K562 (cell line): ENCODE measurements around the gene KCNK3. TPM values are rescaled to one million over a fixed set of nuclear protein-coding genes. Genes with fewer than 3 reads are reported as not detected.
"Not testable (repeated sequence)": the region's sequence is repeated elsewhere in the genome, so short reads cannot be mapped to it uniquely, and the experiment has no call there.

Experiments used
- ATF7 ChIP-seq: fragments of 450-650 bp; IDR thresholded peaks from 2 replicates; pipeline ENCODE4 v1.7.1; 2014; ENCODE audit warnings: mild to moderate bottlenecking, moderate library complexity
- EP300 ChIP-seq: IDR thresholded peaks from 2 replicates; pipeline ENCODE4 v1.6.1; 2012; ENCODE audit warnings: low read length, improper control_type of control experiment
- ERF ChIP-seq: fragments of 450-650 bp; formaldehyde crosslinking; IDR thresholded peaks from 2 replicates; pipeline ENCODE4 v1.4.0; 2020; ENCODE audit warnings: mild to moderate bottlenecking, mixed read lengths
- GTF2E2 ChIP-seq: fragments of 200-800 bp; sonication (Bioruptor generic); IDR thresholded peaks from 2 replicates; pipeline ENCODE4 v1.6.1; 2016; ENCODE audit warnings: missing genetic modification characterization, missing compliant biosample characterization
- HIVEP1 ChIP-seq: fragments of 250-450 bp; sonication (Bioruptor Pico); IDR thresholded peaks from 2 replicates; pipeline ENCODE4 v1.4.0; 2020; ENCODE audit warnings: mild to moderate bottlenecking
- MEF2D ChIP-seq: conservative IDR thresholded peaks from 2 replicates; pipeline ENCODE4 v1.6.1; 2016; ENCODE audit warnings: low read depth, missing genetic modification characterization, missing compliant biosample characterization
- MYC ChIP-seq, 2 experiments: fragments of 250-450 bp in 1 of 2; sonication (Bioruptor Pico) in 1 of 2; IDR thresholded peaks; 2 replicates each; pipeline versions ENCODE4 v1.5.1 to v1.6.1; 2012 to 2021; ENCODE audit warnings: low read depth in 2 of 2, borderline replicate concordance in 1 of 2, improper control_type of control experiment in 1 of 2, low read length in 1 of 2, mild to moderate bottlenecking in 1 of 2, moderate library complexity in 1 of 2
- NRF1 ChIP-seq, 2 experiments: fragments of 450-650 bp; IDR thresholded peaks in 1 of 2; conservative IDR thresholded peaks in 1 of 2; 2 replicates each; pipeline ENCODE4 v1.6.1; 2014; ENCODE audit warnings: mild to moderate bottlenecking in 2 of 2
- TAL1 ChIP-seq: fragments of 450-650 bp; IDR thresholded peaks from 2 replicates; pipeline ENCODE4 v1.6.1; 2016; ENCODE audit warnings: mild to moderate bottlenecking
- TEAD2 ChIP-seq: fragments of 450-650 bp; IDR thresholded peaks from 2 replicates; pipeline ENCODE4 v1.6.1; 2016; ENCODE audit warnings: missing genetic modification characterization, control low read depth, missing compliant biosample characterization
- ZKSCAN8 ChIP-seq: fragments of 200-800 bp; sonication (Bioruptor generic); IDR thresholded peaks from 2 replicates; pipeline ENCODE4 v1.6.1; 2016; ENCODE audit warnings: missing genetic modification characterization, missing compliant biosample characterization
- ZNF175 ChIP-seq: fragments of 200-800 bp; sonication (Bioruptor generic); IDR thresholded peaks from 2 replicates; pipeline ENCODE4 v1.6.1; 2016; ENCODE audit warnings: low read depth, mild to moderate bottlenecking, missing genetic modification characterization, missing compliant biosample characterization
- ZNF644 ChIP-seq: fragments of 200-800 bp; sonication (Bioruptor generic); IDR thresholded peaks from 2 replicates; pipeline ENCODE4 v1.6.1; 2016; ENCODE audit warnings: low read depth, missing genetic modification characterization, missing compliant biosample characterization
- ZNF668 ChIP-seq: fragments of 250-450 bp; sonication (Bioruptor Pico); IDR thresholded peaks from 2 replicates; pipeline ENCODE4 v1.8.0; 2022; ENCODE audit warnings: mild to moderate bottlenecking, inconsistent platforms
- ZNF717 ChIP-seq: fragments of 250-450 bp; sonication (Bioruptor Pico); IDR thresholded peaks from 2 replicates; pipeline ENCODE4 v1.5.0; 2021
- ZNF75A ChIP-seq: fragments of 450-650 bp; formaldehyde crosslinking; IDR thresholded peaks from 2 replicates; pipeline ENCODE4 v1.4.0; 2020; ENCODE audit warnings: mild to moderate bottlenecking
- polyA plus RNA-seq, 8 experiments: library from polyadenylated mRNA; depleted of rRNA in 4 of 8; stranded (reverse) in 5 of 8; unstranded in 3 of 8; fragments of >200 nt; fragmentation: Nextera tagmentation in 2 of 8; fragmentation: Illumina TruSeq in 1 of 8; extraction: Ambion mirVana in 2 of 8; extraction: Trizol in 1 of 8; gene quantifications; 2 replicates each; pipeline versions ENCODE4 v1.2.1 to v1.2.3, GENCODE V29; 2011 to 2014; ENCODE audit warnings: inconsistent platforms in 1 of 8, missing spikeins in 1 of 8
- total RNA-seq, 7 experiments: library from RNA; depleted of rRNA in 6 of 7; stranded (reverse); fragments of >200 nt in 6 of 7; fragmentation: Illumina TruSeq in 2 of 7; extraction: Trizol in 2 of 7; gene quantifications; 2 replicates each; pipeline versions ENCODE4 v1.2.1 to v1.2.3, GENCODE V29; 2011 to 2021; ENCODE audit warnings: low replicate concordance in 1 of 7
- TF ChIP-seq, protein P1 (sequence below): fragments of 450-650 bp; IDR thresholded peaks from 2 replicates; pipeline ENCODE4 v1.6.1; 2017; ENCODE audit warnings: antibody characterized with exemption, mild to moderate bottlenecking
- TF ChIP-seq, protein P2 (sequence below): fragments of 450-650 bp; formaldehyde crosslinking; IDR thresholded peaks from 2 replicates; pipeline ENCODE4 v1.4.0; 2020; ENCODE audit warnings: mild to moderate bottlenecking, moderate library complexity
- TF ChIP-seq, protein P3 (sequence below): fragments of 250-450 bp; sonication (Bioruptor Pico); IDR thresholded peaks from 2 replicates; pipeline ENCODE4 v1.8.0; 2021; ENCODE audit warnings: moderate library complexity, mild to moderate bottlenecking, inconsistent platforms

KCNK3 gene
- total and polyA plus RNA-seq, 9 of the 15 experiments (the other 6 are each of a cell fraction or from before 2014, with no cell fraction given), result 0.01 to 0.20 (median 0.07) TPM; not detected in 5

DNA sequence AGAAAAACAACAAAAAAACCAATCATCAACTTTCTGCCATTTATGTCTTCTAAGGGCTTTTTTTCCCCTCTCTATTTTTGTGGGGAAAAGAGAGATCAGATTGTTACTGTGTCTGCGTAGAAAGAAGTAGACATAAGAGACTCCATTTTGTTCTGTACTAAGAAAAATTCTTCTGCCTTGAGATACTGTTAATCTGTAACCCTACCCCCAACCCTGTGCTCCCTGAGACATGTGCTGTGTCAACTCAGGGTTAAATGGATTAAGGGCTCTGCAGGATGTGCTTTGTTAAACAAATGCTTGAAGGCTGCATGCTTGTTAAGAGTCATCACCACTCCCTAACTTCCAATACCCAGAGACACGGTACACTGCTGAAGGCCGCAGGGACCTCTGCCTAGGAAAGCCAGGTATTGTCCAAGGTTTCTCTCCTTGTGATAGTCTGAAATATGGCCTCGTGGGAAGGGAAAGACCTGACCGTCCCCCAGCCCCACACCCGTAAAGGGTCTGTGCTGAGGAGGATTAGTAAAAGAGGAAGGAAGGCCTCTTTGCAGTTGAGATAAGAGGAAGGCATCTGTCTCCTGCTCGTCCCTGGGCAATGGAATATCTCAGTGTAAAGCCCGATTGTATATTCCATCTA, 57.4 kb downstream of the KCNK3 start (continued):
- peak; percentile 97 for TF ChIP-seq ZNF668 (CRISPR knock-in tag)
- peak; percentile 94 for TF ChIP-seq HIVEP1 (CRISPR knock-in tag)
- peak; percentile 94 for TF ChIP-seq MEF2D (tag)
- TF ChIP-seq, protein P1, sequence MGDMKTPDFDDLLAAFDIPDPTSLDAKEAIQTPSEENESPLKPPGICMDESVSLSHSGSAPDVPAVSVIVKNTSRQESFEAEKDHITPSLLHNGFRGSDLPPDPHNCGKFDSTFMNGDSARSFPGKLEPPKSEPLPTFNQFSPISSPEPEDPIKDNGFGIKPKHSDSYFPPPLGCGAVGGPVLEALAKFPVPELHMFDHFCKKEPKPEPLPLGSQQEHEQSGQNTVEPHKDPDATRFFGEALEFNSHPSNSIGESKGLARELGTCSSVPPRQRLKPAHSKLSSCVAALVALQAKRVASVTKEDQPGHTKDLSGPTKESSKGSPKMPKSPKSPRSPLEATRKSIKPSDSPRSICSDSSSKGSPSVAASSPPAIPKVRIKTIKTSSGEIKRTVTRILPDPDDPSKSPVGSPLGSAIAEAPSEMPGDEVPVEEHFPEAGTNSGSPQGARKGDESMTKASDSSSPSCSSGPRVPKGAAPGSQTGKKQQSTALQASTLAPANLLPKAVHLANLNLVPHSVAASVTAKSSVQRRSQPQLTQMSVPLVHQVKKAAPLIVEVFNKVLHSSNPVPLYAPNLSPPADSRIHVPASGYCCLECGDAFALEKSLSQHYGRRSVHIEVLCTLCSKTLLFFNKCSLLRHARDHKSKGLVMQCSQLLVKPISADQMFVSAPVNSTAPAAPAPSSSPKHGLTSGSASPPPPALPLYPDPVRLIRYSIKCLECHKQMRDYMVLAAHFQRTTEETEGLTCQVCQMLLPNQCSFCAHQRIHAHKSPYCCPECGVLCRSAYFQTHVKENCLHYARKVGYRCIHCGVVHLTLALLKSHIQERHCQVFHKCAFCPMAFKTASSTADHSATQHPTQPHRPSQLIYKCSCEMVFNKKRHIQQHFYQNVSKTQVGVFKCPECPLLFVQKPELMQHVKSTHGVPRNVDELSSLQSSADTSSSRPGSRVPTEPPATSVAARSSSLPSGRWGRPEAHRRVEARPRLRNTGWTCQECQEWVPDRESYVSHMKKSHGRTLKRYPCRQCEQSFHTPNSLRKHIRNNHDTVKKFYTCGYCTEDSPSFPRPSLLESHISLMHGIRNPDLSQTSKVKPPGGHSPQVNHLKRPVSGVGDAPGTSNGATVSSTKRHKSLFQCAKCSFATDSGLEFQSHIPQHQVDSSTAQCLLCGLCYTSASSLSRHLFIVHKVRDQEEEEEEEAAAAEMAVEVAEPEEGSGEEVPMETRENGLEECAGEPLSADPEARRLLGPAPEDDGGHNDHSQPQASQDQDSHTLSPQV, result peak; percentile 100
- peak; percentile 97 for TF ChIP-seq ZNF175 (CRISPR knock-in tag)
- peak; percentile 31; the same call in 1 of the 2 replicates for TF ChIP-seq EP300
- not testable (repeated sequence) for TF ChIP-seq MYC (IDR thresholded peaks at IDR 0.05; ENCODE audit: low read depth, low read length)
- peak; percentile 94 for TF ChIP-seq MYC (CRISPR knock-in tag; IDR thresholded peaks at IDR 0.05; ENCODE audit: borderline replicate concordance, low read depth)
- peak; percentile 91 for TF ChIP-seq ZKSCAN8 (CRISPR knock-in tag)
- TF ChIP-seq ZNF75A (CRISPR knock-in tag), result 0 out of 2 replicates have a peak, but pooled peaks have one; percentile 56
- peak; percentile 73 for TF ChIP-seq TAL1
- 0 out of 2 replicates have a peak, but pooled peaks have one; percentile 26 for TF ChIP-seq ATF7
- TF ChIP-seq, protein P2, sequence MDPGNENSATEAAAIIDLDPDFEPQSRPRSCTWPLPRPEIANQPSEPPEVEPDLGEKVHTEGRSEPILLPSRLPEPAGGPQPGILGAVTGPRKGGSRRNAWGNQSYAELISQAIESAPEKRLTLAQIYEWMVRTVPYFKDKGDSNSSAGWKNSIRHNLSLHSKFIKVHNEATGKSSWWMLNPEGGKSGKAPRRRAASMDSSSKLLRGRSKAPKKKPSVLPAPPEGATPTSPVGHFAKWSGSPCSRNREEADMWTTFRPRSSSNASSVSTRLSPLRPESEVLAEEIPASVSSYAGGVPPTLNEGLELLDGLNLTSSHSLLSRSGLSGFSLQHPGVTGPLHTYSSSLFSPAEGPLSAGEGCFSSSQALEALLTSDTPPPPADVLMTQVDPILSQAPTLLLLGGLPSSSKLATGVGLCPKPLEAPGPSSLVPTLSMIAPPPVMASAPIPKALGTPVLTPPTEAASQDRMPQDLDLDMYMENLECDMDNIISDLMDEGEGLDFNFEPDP, result peak; percentile 90
- TF ChIP-seq TEAD2 (tag), result peak; percentile 90
- peak; percentile 18 to 30; a peak in 2 of 4 replicates for TF ChIP-seq NRF1 (conservative IDR thresholded peaks at IDR 0.05 in 1 of 2, IDR thresholded peaks at IDR 0.05 in 1 of 2)
- TF ChIP-seq, protein P3, sequence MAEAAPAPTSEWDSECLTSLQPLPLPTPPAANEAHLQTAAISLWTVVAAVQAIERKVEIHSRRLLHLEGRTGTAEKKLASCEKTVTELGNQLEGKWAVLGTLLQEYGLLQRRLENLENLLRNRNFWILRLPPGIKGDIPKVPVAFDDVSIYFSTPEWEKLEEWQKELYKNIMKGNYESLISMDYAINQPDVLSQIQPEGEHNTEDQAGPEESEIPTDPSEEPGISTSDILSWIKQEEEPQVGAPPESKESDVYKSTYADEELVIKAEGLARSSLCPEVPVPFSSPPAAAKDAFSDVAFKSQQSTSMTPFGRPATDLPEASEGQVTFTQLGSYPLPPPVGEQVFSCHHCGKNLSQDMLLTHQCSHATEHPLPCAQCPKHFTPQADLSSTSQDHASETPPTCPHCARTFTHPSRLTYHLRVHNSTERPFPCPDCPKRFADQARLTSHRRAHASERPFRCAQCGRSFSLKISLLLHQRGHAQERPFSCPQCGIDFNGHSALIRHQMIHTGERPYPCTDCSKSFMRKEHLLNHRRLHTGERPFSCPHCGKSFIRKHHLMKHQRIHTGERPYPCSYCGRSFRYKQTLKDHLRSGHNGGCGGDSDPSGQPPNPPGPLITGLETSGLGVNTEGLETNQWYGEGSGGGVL, result peak; percentile 82
- TF ChIP-seq ZNF644 (tag), result peak; percentile 73
- peak; percentile 62; the same call in 1 of the 2 replicates for TF ChIP-seq ZNF717 (CRISPR knock-in tag)
- peak; percentile 52; the same call in 1 of the 2 replicates for TF ChIP-seq GTF2E2 (tag)
- TF ChIP-seq ERF (CRISPR knock-in tag), result peak; percentile 96
